ENCODE data around the gene AVPI1.

DNA sequence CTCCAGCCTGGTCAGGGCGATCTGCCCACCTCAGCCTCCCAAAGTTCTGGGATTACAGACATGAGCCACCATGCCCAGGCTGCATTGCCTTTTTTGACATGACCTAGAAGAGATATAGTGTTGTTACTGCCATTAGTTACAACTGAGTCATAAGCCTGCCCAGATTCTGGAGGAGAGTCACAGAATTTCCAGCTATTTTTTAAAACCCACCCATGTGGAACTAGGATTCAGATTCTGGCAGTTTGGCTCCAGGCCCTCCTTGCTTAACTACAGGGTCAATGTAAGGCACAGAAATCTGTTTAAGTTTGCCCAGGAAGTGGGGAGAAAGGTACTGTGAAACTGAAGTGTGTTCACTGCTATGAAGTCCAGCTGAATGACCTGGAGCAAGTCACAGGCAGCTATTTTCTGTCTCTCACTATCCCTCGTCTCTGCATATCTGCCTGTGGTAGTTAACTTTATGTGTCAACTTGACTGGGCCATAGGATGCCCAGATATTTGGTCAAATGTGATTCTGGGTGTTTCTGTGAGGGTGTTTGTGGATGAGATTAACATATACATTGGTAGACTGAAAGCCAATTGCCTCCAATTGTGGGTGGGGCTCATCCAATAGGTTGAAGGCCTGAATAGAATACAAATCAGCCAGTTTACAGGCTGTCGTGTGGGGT is 18.1 kb upstream of the AVPI1 start:
- TF ChIP-seq, protein P1, sequence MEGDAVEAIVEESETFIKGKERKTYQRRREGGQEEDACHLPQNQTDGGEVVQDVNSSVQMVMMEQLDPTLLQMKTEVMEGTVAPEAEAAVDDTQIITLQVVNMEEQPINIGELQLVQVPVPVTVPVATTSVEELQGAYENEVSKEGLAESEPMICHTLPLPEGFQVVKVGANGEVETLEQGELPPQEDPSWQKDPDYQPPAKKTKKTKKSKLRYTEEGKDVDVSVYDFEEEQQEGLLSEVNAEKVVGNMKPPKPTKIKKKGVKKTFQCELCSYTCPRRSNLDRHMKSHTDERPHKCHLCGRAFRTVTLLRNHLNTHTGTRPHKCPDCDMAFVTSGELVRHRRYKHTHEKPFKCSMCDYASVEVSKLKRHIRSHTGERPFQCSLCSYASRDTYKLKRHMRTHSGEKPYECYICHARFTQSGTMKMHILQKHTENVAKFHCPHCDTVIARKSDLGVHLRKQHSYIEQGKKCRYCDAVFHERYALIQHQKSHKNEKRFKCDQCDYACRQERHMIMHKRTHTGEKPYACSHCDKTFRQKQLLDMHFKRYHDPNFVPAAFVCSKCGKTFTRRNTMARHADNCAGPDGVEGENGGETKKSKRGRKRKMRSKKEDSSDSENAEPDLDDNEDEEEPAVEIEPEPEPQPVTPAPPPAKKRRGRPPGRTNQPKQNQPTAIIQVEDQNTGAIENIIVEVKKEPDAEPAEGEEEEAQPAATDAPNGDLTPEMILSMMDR (IDR thresholded peaks at IDR 0.05; ENCODE audit: low read depth, low read length), result no peak
- TF ChIP-seq EZH2phosphoT487 (IDR thresholded peaks at IDR 0.05; ENCODE audit: low read depth), result no peak

Measured in OCI-LY3 (cell line).